Kidney tubule cell (primary cell): ENCODE measurements around the gene ALG9.

ENCODE experiments used
- DNase-seq: peaks from one replicate; pipeline ENCODE4 v3.0.0-alpha.2; 2018; ENCODE audit warnings: low spot score

ALG9 gene

GRCh38 chr11:111834432-111835163 is 36.8 kb downstream of the ALG9 start:
- no peak for DNase-seq

- no peak for DNase-seq
These were observed 37.9 kb downstream of the ALG9 start for GRCh38 chr11:111833524-111833923.

GRCh38 chr11:111829185-111829968 is 42.0 kb downstream of the ALG9 start:
- no peak for DNase-seq

GRCh38 chr11:111826322-111826950 is 44.9 kb downstream of the ALG9 start:
- no peak for DNase-seq

DNA sequence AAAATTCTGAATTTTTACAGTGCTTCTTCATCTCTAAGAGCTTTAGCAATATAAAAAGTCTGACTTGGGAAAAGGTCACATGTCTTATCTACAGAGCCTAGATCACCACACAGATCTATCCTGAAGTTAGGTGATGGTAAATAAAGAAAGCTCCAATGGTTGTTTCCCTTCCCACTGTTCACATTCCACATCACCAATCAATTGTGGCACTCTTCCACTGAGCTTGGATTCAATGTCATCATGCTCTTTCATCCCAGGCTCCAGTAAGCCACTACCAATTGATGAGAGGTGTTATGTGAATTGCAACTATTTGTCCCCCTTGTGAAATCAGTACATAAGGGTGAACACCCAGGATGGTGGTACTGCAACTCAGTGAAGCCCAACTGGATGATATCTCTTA is 47.8 kb downstream of the ALG9 start:
- no peak for DNase-seq

DNA sequence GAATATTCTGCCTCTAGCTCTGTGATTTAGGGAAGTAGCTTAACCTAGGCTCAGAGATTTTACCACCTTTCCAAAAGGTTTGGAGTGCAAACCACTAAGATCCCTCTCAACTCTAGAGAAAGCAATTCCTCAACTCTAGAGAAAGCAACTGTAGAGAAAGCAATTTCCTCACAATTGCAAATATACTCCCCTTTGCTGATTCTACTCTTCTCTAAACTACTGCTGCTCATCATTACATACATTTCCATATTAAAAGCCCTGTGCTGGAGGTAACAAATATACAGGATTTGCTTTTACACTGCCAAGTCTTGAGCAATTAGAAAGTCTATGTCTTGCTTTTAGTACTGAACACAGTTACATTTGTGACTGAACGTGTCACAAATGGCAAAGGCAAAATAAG is 48.2 kb downstream of the ALG9 start:
- no peak for DNase-seq

GRCh38 chr11:111819829-111820237 is 51.5 kb downstream of the ALG9 start:
- DNase-seq: no peak

GRCh38 chr11:111819161-111819828 is 52.1 kb downstream of the ALG9 start:
- no peak for DNase-seq

DNA sequence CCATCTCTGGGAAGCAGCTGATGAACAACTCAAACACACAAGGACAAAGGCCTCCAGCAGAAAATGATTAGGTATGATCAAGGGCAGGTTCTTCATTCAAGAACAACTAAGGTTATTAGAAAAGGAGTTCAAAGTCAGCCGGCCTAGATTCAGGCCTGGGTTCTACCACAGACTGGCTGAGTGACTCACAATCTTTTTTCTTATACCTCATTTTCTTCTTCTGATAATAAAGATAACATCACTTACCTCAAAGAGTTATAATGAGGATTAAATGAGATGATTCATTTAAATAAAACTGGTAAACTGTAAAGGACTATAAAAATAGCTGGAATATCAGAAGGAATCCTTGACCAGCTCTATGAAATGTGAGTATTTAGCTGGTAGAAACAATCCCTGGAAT is 55.9 kb downstream of the ALG9 start:
- no peak for DNase-seq

DNA sequence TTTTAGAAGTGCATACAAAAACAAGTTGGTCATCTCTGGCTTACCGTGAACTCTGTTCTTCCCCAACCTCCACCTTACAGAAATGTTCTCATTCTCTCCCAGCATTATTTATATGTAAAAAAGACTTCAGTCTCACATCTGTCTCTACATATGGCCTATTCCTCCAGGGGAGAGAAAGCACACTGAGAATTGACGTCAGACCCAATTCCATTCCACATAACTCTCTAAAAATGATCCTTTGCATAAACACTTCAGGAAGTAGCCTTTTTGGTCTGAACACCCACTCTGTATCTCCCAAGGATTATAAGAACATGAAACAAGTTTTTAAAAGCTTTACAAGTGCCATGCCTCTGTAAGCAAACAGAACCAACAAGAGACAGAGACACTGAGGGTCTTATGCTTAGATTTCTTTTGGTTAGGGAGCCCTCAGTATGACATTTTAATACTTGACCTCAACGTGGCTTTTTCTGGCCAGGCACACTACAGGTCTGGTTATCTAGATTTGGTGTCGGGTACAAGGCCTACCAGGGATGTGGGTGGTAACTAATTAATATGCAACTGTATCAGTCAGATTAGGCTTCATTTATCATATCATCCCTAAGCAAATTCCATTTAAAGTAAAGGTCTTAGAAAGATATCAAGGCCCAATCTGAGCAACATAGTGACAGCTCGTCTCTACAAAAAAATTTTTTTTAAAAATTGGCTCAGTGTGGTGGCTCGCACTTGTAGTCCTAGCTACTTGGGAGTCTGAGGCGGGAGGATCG is 56.6 kb downstream of the ALG9 start:
- no peak for DNase-seq

- no peak for DNase-seq
These were observed 57.3 kb downstream of the ALG9 start for GRCh38 chr11:111814106-111814505.

- DNase-seq: no peak
These were observed 59.2 kb downstream of the ALG9 start for GRCh38 chr11:111812211-111812610.

DNA sequence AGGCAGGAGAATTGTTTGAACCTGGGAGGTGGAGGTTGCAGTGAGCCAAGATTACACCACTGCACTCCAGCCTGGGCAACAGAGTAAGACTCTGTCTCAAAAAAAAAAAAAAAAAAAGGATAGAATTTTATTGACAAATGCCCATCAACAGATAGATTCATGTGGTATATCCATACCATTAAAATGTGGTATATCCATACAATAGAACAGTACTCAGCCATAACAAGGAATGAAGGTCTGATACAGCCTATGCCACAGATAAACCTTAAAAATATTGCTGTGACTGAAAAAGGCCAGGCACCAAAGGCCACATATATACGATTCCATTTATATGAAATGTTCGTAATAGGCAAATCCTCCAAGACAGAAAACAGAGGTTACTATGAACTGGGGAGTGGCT is 59.9 kb downstream of the ALG9 start:
- no peak for DNase-seq

DNA sequence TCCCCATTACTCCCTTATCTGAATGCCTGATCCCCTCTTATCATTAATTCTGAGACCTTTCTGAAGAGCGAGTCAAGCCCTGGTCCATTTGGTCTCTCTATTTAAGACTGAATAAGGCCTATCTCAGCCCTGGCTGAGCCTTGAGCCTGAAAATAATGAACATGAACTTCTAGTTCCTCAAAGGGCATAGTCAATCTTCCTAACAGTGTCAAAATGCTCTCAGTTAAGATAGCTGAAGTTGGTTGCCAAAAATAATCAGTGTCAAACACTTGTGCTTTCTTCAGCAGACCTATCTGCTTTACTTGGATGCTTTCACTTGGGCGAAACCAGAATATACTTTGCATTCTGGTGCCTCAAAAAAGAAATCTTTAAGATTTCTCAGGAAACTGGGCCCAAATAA is 62.5 kb downstream of the ALG9 start:
- DNase-seq: no peak

GRCh38 chr11:111808063-111808588 is 63.3 kb downstream of the ALG9 start:
- DNase-seq: no peak

- no peak for DNase-seq
These were observed 64.3 kb downstream of the ALG9 start for GRCh38 chr11:111807076-111807475.

- no peak for DNase-seq
These were observed 70.2 kb downstream of the ALG9 start for GRCh38 chr11:111801135-111801534.

DNA sequence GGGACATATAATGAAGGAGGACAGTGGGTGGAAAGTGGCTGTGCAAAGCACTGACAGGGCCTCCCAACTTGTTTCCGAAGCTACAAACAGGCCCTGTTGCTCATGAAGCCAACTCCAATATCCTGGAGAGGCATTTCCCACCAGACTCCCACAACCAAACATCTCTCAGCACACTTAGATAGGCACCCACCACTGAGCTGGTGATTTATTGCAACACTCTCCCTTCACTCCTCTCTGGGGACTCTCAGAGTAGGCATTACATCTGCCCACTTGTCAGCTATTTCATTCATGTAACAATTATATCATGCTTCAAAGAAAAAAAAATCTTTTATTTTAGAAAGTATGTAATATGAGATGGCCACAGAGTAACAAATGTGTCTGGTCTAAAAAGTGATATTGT is 73.1 kb downstream of the ALG9 start:
- DNase-seq: no peak

DNA sequence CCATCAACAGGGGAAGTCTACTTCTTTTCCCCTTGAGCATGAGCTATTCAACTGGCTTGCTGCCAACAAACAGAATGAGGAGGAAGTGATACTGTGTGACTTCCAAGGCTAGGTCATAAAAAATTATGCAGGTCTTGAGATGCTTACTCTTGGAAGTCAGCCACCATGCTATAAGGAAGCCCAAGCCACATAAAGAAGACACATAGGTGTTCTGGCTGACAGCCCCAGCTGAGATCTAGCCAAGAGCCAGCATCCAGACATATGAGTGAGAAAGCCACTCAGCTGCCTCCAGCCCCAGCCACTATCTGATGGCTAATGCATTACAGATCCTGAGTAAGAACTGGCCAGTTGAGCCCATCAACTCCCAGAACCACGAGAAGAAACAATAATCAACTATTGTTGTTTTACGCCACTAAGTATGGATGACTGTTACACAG is 74.2 kb downstream of the ALG9 start:
- DNase-seq: peak; percentile 93

DNA sequence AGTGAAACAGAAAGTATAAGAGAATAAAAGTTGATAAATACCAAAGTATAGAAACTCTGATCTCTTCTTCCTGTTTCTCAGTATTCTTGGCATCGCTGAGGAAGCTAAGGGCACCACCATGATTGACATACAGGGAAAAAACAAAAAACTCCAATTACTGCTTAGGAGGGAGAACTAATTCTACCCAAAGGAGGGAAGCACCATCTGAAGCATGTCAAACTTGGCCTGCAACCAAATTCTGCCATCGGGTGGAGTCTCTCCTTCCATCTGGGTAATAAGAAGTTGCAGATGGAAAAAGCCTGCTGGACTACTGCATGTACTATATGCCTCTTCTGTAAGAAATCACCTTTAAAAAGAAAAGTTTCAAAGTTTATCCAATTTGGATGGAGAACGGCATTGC is 74.7 kb downstream of the ALG9 start:
- no peak for DNase-seq

- DNase-seq: peak; percentile 32
These were observed 75.9 kb downstream of the ALG9 start for GRCh38 chr11:111795334-111795985.
